HuH-7.5 (cell line): ENCODE results near the gene UBE2QL1.
A peak's percentile ranks its signal among the peaks of the same experiment; 100 is the strongest.

Source experiments
- DNase-seq: peaks from one replicate; pipeline ENCODE4 v3.0.0; 2011; ENCODE audit warnings: low spot score

UBE2QL1 gene, protein sequence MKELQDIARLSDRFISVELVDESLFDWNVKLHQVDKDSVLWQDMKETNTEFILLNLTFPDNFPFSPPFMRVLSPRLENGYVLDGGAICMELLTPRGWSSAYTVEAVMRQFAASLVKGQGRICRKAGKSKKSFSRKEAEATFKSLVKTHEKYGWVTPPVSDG

DNA sequence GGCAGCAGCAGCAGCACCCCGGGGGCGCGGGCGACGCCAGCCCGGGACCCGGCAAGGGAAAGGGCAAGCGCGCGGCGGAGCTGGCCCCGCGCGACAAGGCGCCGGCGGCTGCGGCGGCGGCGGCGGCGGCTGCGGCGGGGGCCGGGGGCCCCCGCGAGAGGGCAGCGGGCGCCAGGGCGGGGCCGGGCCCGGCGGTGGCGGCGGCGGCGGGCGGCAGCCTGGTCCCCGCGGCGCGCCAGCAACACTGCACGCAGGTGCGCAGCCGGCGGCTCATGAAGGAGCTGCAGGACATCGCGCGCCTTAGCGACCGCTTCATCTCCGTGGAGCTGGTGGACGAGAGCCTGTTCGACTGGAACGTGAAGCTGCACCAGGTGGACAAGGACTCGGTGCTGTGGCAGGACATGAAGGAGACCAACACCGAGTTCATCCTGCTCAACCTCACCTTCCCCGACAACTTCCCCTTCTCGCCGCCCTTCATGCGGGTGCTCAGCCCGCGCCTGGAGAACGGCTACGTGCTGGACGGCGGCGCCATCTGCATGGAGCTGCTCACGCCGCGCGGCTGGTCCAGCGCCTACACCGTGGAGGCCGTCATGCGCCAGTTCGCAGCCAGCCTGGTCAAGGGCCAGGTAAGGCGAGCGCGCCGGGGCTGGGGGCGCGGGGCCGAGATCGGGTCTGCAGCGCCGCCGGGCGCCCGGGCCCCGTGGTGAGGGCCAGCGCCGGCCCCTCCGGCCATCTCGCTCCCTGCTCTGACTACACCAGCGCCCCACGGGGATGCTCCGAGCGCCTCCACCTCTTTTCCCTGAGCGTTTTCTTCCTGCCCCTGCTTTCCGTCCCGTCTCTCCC lies at the start of gene UBE2QL1:
Gene UBE2QL1, plus strand, starts transcription at position 238 of the 843 bp plus-strand sequence. Its CDS starts 35 bp downstream, at position 273.
- DNase-seq, result peak; percentile 50

DNA sequence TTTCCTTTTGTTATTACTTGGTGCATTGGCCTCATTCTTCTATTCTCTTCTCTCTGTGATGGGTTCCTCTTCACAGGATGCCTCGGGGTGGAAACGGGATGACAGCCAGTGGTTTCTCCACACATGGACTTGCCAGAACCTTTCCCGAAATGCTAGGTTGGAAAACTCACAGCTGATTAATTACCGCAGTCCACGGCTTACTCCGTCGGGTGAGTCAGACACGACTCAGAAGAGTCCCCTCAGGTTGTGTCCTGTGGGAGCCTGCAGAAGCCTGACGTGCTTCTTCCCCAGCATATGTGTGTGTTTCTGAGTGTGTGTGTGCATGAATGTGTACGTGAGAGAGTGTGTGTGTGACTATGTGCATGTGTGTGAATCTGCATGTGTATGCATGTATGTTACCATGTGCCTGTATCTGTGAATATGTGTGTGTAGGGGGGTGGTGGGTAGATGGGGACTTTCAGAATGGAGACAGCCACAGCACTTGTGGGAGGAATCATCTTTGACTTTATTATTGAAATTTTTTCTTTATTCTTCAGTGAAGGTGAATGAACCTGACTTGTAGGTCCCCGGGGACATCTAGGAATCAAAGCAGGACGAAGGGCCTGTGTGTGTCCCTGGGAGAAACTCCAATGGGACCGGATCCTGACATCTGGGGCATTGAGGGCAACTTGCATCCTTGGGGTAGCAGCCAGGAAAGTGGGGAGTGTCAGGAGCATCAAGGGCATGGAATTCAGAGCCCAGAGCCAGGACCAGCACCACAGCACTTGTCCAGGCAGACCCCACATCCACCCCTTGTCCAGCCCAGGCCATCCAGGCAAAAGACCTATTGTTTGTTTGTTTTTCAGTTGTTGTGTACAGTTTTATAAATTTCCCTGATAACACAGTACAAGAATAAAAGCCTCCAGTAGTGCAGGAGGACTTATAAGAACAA lies 48.4 kb upstream of the UBE2QL1 start:
- DNase-seq, result no peak

DNA sequence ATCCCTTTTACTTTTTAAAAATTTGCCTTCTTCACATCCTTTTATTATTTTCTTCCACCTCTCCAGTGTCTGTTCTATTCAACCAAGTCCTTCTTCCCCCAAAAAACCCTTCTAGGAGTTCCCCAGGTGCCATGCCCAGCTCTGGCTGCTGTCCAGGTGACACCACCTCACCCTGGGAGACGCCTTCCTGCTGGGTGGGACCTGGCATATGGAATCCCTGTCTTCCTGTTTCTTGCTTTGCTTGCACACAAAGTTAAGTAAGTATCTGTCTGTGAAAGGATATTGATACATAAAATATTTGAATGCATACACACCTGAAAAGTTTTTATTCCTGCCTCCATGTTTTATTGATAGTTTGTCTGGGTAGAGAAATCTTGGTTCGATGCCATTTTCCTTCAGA lies 47.2 kb upstream of the UBE2QL1 start:
- DNase-seq, result no peak

DNA sequence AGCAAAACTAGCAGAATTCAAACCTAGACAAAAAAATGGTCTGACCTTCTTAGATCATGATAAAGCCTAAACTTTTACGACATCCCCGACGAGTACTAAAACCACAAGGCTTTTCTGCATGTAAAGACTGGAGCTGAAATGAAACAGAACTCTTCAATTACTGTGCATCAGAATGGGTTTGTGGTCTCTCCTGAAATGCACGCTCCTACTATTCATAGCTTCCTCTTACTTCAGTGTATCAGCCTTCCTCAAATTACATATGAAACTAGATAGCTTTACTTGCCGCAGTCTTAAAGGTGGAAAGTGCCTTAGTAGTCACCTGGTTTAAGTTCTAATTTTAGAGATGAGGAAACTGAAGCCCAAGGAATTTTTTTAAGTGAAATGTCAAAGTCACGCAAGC lies 45.7 kb upstream of the UBE2QL1 start:
- no peak for DNase-seq

DNA sequence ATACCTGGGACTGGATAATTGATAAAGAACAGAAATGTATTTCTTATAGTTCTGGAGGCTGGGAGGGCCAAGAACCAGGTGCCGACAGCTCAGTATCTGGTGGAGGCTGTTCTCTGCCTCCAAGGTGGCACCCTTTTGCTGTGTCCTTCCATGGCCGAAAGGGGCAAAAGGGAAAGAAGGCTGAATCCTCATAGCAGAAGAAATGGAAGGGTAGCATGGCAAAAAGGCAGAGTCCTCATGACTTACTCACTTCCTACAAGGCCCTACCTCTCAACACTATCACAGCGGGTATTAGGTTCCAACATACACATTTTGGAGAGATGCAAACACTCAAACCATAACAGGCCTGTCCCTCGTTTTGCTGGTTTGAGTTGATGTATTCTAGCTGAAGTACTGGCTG lies 45.2 kb upstream of the UBE2QL1 start:
- DNase-seq, result no peak

DNA sequence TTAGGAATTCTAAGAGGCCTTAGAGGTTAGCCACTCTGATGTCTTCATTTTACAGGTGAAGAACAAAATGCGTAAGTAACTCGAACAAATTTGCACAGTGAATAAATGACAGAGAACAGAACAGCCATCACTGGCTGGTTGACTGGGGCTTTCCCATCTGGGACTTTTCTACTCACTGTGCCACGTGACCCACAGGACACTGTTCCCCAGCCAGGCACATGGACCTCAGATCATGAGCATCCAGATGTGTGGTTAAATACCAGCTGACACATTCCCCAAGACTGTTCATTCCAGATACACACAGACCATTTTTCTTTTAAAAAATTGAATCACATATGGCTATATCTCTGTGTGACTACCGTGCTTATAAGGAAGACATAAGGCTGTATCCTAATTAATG lies 44.5 kb upstream of the UBE2QL1 start:
- DNase-seq, result no peak

DNA sequence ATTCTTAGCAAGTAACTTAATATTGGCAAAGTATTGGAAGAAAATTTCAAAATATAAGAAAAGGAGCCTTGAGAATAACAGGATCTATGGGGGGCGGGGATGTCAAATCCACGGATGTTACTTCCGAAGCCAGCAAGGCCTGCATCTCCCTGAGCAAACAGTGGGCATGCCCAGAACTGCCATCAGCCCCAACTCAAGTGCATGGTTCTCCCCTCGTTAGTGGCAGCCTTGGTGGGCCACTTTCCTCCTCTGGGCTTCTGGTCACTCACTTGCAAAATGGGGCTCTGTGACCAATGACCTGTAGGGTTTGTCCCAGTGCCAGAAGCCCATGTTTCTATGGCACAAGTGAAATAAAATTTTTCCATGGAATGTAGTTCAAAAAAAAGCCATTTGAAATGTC lies 43.1 kb upstream of the UBE2QL1 start:
- no peak for DNase-seq

DNA sequence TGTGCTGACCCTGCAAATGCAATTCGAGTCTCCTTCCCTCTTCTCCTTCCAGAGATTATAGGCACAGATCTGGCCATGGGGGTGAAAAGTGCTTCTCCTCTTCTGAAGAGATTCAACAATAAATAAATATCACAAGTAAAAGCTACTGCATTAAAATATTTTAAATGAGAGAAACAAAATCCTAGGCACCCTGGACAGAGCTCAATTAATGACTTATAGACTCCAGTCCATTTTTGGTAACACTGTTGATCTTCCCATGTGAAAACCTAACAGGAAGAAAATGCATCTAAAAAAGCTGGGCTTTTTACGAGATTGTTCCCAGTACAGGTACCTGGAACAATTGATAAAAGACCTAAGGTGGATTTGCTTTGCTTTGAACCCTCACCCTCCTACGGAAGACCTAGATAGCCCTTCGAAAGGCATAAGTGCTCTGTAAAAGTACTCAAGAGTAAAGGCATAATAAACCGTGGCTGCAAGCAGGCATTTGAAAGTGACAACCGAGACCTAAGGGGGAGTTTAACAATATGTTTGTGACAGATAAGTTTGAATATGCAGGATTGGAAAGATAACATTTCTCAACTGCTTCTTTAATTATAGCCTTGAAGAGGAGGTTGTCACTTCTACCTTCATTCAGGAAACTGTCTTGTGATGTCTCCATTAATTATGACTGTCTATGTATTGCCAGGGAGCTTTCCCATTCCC lies 41.0 kb upstream of the UBE2QL1 start:
- no peak for DNase-seq

DNA sequence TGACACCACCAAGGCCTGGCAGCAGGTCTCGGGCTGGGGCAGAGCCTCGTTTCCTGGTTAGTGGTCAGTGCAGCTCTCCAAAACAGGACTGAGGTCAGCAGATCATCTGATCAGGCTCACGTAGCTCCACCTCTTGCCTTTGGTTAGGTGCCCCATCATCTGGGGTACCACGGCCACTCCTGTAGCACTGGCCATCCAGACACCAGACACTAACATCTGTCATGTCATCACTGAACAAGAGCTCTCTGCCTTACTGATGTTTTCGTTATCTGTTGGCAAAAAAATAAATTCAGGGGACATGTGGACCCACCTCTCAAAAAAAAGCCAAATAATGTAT lies 40.4 kb upstream of the UBE2QL1 start:
- no peak for DNase-seq

DNA sequence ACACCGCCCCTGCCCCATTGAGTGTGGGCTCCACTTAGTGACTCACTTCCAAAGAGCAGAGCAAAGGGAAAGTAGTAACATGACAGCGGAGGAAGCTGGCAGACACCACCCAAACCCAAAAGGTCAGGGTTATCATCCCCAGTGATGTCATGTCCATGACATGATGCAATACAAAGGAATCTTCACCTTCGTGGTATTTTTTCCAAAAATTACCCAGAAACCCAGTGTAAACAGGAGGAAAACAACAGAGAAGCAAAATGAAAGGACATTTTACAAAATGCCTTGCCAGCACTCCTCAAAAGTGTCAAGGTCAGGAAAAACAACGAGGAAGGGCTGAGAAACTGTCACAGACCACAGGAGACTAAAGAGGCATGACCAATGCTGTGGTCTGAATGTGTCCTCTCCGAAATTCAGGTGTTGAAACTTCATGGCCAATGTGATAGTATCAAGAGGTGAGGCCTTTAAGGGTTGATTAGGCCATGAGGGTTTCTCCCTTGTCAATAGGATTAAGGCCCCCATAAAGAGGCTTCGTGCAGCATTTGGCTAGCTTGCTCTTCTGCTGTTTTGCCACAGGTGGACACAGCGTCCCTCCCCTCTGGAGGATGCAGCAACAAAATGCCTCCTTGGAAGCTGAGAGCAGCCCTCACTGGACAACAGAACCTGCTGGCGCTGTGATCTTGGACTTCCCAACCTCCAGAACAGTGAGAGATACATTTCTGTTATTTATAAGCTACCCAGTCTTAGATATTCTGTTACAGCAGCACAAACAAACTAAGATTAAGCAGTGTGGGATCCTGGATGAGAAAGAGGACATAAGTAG lies 39.8 kb upstream of the UBE2QL1 start:
- no peak for DNase-seq

DNA sequence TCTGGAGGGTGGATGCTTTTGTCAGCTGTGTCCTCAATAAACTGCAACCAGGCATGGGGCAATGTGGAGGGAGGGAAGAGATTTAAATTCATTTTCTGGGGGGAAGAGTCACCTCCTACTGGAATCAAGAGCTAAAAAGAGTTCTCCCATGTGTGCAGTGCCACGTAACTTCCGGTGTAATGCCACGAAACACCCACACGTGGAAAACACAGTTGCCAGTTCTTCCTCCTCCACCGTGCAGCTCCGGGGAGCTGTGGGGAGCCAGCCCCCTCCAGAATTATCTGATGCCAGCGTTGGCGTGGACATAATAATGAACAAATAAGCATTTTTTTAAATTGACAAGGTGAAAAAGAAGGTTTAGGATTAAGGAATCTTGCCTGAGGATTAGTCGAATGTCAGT lies 38.2 kb upstream of the UBE2QL1 start:
- DNase-seq, result no peak

DNA sequence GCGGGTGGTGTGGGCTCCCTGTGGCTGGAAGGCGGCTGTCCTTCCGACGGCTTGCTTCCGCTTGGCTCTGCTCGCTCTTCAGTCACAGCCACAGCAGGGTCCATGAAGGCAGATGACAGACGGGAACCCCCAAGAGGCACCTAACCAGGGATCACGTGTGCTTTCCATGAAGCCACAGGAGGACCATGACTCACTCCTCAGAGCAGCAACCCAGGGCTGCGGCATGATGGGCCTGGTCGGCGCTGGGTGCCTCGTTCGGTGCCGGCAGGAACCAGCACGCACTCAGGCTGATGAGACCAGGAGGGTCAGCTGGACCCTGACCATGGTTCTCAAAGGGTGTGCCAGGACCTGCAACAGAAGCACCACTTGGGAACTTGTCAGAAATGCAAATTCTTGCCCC lies 37.5 kb upstream of the UBE2QL1 start:
- DNase-seq, result no peak

DNA sequence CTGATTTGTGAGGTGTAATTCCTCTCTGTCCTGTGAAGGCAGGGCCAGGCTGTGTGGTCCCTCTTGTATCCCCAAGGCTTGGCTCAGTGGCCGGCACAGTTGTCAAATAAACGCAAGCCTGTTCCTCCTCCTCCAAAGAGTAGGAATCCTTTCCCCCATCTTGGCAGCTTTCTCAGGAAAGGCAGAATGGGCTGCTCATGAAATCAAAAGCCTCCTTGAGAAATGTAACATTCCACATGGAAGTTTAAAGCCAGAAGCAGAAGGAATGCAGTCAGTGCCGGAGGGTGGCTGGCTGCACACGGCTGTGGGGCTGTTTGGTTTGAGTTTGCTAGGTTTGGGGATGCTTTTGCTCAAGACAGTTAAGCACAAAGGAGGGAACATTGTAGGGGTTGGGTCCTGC lies 35.8 kb upstream of the UBE2QL1 start:
- no peak for DNase-seq

DNA sequence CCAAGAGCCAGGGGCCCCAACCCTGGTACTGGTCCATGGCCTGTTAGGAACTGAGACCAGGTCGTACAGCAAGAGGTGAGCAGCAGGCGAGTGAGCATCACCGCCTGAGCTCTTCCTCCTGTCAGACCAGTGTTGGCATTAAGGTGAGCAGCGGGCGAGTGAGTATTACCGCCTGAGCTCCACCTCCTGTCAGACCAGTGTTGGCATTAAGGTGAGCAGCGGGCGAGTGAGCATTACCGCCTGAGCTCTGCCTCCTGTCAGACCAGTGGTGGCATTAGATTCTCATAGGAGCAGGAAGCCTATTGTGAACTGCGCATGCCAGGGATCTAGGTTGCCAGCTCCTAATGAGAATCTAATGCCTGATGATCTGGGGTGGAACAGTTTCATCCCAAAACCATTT lies 31.0 kb upstream of the UBE2QL1 start:
- DNase-seq, result no peak

DNA sequence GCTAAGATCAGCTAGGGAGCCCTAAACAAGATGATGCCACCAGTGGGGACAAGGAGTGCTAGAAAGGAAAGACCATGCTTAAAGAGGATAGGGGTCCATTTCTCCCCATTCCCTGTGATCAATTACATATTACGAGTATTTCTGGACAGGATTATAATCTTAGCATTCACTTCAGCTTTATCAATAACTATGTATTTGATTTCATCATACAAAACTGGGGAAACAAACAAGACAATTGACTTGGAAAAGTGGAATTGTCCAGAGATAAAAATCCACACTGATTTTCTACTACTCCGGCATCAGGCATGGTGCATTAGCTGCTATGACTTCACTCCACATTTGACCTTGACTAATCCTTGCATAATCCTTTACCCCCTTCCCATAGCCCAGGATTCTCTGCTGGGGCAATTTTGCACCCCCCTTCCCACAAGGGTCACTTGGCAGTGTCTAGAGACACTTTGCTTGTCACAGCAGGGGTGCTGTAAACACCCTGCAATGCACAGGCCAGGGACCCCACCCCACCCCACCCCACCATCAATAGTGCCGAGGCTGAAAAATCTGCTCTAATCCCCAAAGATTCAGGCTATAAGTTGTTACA lies 29.9 kb upstream of the UBE2QL1 start:
- no peak for DNase-seq

DNA sequence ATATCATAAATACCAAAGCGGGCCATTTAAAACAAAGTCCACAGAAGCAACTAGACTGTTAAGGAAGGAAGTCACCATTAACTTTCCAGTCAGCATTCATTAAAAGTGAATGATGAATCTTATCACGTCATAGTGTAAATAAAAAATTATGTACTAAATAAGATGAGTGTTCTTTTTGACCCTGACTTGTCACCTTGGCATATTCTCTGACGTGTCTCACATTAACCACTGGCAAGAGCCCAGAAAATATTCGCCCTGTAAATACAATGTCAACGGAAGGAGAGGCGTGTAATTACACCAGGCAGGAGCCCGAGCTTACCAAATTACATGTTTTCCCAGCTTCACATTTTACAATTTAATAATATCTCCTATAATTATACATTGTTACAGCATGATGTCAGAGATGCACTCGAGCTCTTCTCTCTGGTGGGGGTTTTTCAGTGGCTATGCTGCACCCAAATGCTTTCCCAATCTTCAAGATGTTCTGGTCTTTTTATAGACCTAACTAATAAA lies 29.3 kb upstream of the UBE2QL1 start:
- no peak for DNase-seq

DNA sequence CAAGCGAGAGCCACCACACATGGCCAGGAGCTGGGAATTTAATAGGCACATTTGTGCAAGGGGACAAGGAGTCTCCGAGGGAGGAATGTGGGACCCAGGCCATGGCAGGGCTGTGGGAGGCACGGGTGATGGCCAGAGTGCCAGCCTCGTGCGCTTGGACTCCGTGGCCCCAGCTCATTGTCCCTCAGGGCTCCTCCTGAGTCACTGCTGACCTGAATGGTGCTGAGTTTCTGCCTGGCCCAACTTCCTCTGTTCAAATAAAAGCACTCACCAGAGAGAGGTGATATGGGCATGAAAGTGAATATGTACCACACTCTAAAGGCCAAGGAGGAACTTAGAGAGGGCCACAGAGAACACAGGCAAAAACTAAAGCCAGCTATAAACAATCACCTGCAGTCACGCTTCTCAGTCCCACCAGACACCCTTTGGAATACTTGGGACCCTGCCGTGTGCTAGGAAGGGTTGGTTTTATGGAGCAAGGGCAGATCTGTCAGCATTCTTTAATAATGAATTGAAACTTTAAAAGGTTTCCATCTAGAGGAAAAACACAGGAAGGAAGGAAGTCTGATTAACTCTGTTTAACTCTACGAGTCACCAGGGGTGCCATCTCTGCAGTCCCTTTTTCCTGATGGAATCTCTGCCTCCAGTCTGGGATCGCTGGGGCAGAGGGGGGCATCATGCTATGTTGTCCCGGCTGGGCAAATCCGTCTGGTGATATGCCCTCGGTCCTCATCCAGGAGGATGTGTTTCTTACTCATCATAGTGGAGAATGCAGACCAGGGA lies 25.1 kb upstream of the UBE2QL1 start:
- DNase-seq, result no peak

DNA sequence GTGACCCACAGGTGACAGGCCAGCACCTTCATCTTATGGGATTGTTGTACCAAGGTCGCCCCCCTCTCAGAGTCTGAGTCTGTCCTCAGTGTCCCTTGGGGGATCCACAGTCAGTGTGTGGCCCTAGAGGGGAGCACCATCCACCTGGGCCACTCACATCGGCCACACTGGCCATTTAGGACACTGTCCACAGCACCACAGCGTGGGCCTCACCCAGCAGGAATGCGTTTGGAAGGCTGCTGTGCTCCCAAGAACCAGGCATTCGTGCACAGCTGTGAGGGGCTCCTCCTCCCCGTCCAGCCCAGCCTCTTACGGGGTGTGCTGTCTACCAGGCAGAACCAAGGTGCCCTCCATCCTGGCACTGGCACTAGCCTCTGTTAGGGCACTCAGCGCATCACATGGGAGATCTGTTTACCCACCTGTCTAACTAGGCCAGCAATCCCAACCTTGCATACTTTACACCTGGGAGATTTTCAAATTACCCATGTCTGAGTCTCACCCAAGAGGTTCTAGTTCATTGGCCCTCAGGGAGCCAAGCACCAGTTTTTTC lies 24.5 kb upstream of the UBE2QL1 start:
- DNase-seq, result no peak

DNA sequence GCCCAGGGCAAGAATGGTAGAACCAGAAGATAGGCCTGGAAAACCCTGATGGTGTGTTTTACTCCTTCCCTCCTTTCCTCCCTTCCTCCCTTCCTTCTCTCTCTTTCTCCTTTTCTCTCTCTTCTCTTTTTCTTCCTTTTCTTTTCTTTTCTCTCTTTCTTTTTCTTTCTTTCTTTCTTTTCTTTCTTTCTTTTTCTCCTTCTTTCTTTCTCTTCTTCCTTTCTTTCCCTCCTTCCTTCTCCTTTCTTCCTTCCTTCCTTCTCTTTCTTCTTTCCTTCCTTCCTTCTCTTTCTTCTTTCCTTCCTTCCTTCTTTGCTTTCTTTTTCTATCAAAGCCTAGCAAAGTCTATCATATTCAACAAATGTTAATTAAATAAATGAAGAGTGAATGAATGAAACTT lies 24.0 kb upstream of the UBE2QL1 start:
- no peak for DNase-seq

DNA sequence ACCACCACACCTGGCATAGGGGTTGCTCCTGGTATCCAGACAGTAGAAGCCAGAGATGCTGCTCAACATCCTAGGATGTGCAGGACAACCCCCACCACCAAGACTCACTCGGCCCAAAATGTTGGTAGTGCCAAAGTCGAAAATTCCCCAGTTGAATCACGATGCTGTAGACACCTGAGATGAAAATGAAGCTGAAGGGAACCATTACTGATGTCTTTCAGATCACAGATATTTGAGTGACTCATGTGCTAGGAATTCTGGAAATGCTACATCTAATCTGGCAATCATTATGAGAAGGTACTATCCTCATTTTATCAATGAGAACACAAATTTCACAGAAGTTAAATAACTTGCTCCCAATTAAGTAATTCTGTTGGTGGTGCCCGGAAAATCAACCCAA lies 21.0 kb upstream of the UBE2QL1 start:
- no peak for DNase-seq
